GM12878 (cell line): ENCODE data around the gene SLC6A2. TPM values are rescaled to one million over a fixed set of nuclear protein-coding genes. Genes with fewer than 3 reads are reported as not detected.

Experiments used
- ATAC-seq: fragments of 200-7000 bp; cut with Tn5 transposase; 3 replicates; pipeline ENCODE4 v1.9.1; 2020; ENCODE audit warnings: mild to moderate bottlenecking, moderate library complexity
- BruUV-seq: library from RNA; stranded (reverse); fragments of 400-500 nt; replicated peaks from 2 replicates; lab custom pipeline; 2021; lab: Mats Ljungman, UMichigan
- CTCF ChIA-PET: fragments of 300-600 bp; sonication (Branson Sonifier 250); formaldehyde crosslinking; extraction: SDS; loops from one replicate; lab custom pipeline; 2021; ENCODE audit warnings: inconsistent platforms; lab: Yijun Ruan, JAX
- POLR2A ChIA-PET: fragments of 350-600 bp; formaldehyde crosslinking; extraction: SDS; loops from one replicate; lab custom pipeline; 2021; ENCODE audit warnings: inconsistent platforms; lab: Charles Lee
- RAD21 ChIA-PET: fragments of 300-600 bp; sonication (Branson Sonifier 250); formaldehyde crosslinking; loops from one replicate; lab custom pipeline; 2023; ENCODE audit warnings: antibody characterized with exemption; ENCODE audit not compliant: unreplicated experiment; lab: Charles Lee
- SMC1A ChIA-PET: fragments of 300-600 bp; sonication (Branson Sonifier 250); formaldehyde crosslinking; loops from one replicate; lab custom pipeline; 2023; ENCODE audit not compliant: unreplicated experiment, uncharacterized antibody; lab: Charles Lee
- DNase-seq: peaks from one replicate; pipeline ENCODE4 v3.0.0-alpha.2; 2011; ENCODE audit warnings: low read depth, low spot score
- FAIRE-seq: peaks from 3 replicates; lab custom pipeline; 2011; peaks lifted over from hg19 to GRCh38; lab: Jason Lieb, UNC
- H2AFZ ChIP-seq: 2 replicates; pipeline ENCODE4 v1.6.0; 2011; ENCODE audit warnings: low read depth, low read length, control low read depth; ENCODE audit not compliant: control insufficient read depth
- H3K27ac ChIP-seq: 2 replicates; pipeline ENCODE4 v1.5.1; 2011; ENCODE audit warnings: control low read depth; ENCODE audit not compliant: control insufficient read depth, insufficient read depth
- H3K27me3 ChIP-seq, 2 experiments: replicated peaks in 1 of 2; 2 replicates each; pipeline versions ENCODE4 v1.6.0 to v1.6.1; 2011; ENCODE audit warnings: low read length in 1 of 2; ENCODE audit not compliant: control insufficient read depth in 2 of 2, insufficient read depth in 2 of 2
- H3K36me3 ChIP-seq, 2 experiments: 2 replicates each; pipeline ENCODE4 v1.5.1; 2011; ENCODE audit warnings: low read length in 1 of 2; ENCODE audit not compliant: control insufficient read depth in 2 of 2, insufficient read depth in 2 of 2
- H3K4me1 ChIP-seq: 2 replicates; pipeline ENCODE4 v1.6.1; 2011; ENCODE audit warnings: mild to moderate bottlenecking, low read length, moderate library complexity, mixed read lengths; ENCODE audit not compliant: control insufficient read depth, insufficient read depth
- H3K4me2 ChIP-seq: 2 replicates; pipeline ENCODE4 v1.6.0; 2011; ENCODE audit warnings: control low read depth; ENCODE audit not compliant: control insufficient read depth, insufficient read depth
- H3K4me3 ChIP-seq: fragments of 200-600 bp; sonication (generic); 2 replicates; pipeline ENCODE4 v1.5.1; 2016
- H3K79me2 ChIP-seq: 2 replicates; pipeline ENCODE4 v1.6.0; 2011; ENCODE audit warnings: low read length; ENCODE audit not compliant: control insufficient read depth, insufficient read depth
- H3K9ac ChIP-seq: 2 replicates; pipeline ENCODE4 v1.8.0; 2011; ENCODE audit warnings: low read length, control low read depth, mixed read lengths; ENCODE audit not compliant: control insufficient read depth, insufficient read depth
- H3K9me3 ChIP-seq: replicated peaks from 3 replicates; pipeline ENCODE4 v1.5.1; 2011; ENCODE audit warnings: mild to moderate bottlenecking, low read length; ENCODE audit not compliant: control insufficient read depth, insufficient read depth
- H4K20me1 ChIP-seq: 2 replicates; pipeline ENCODE4 v1.6.0; 2011; ENCODE audit not compliant: control insufficient read depth, insufficient read depth
- BRCA1 ChIP-seq: IDR thresholded peaks from 2 replicates; pipeline ENCODE4 v1.6.1; 2011; ENCODE audit warnings: low read depth, low read length, improper control_type of control experiment
- CBX5 ChIP-seq: sonication (generic); IDR thresholded peaks from 2 replicates; pipeline ENCODE4 v1.6.1; 2016; ENCODE audit warnings: low read depth, moderate library complexity, mild to moderate bottlenecking, inconsistent platforms
- CHD2 ChIP-seq: IDR thresholded peaks from 2 replicates; pipeline ENCODE4 v1.6.1; 2011; ENCODE audit warnings: low read depth, low read length, improper control_type of control experiment, borderline replicate concordance
- DPF2 ChIP-seq: fragments of 450-650 bp; IDR thresholded peaks from 2 replicates; pipeline ENCODE4 v1.6.1; 2017; ENCODE audit warnings: mild to moderate bottlenecking
- KDM1A ChIP-seq: fragments of 200-600 bp; sonication (generic); IDR thresholded peaks from 2 replicates; pipeline ENCODE4 v1.6.1; 2016; ENCODE audit warnings: borderline replicate concordance
- MYB ChIP-seq: fragments of 150-350 bp; IDR thresholded peaks from 2 replicates; pipeline ENCODE4 v1.6.1; 2014; ENCODE audit warnings: mild to moderate bottlenecking, low read depth, low read length, borderline replicate concordance
- NBN ChIP-seq: fragments of 450-650 bp; IDR thresholded peaks from 2 replicates; pipeline ENCODE4 v1.6.1; 2016
- POLR2AphosphoS5 ChIP-seq: IDR thresholded peaks from 2 replicates; pipeline ENCODE4 v1.6.1; 2011; ENCODE audit warnings: mild to moderate bottlenecking, low read length, inconsistent platforms
- RB1 ChIP-seq: fragments of 450-650 bp; formaldehyde crosslinking; IDR thresholded peaks from 2 replicates; pipeline ENCODE4 v1.6.1; 2017; ENCODE audit warnings: mild to moderate bottlenecking, borderline replicate concordance
- RELA ChIP-seq: fragments of 450-650 bp; IDR thresholded peaks from 2 replicates; pipeline ENCODE4 v1.8.0; 2014; ENCODE audit warnings: borderline replicate concordance; ENCODE audit not compliant: partially characterized antibody
- RUNX3 ChIP-seq: IDR thresholded peaks from 2 replicates; pipeline ENCODE4 v1.6.1; 2012; ENCODE audit warnings: low read length, inconsistent platforms
- TBL1XR1 ChIP-seq: IDR thresholded peaks from 2 replicates; pipeline ENCODE4 v1.6.1; 2012; ENCODE audit warnings: low read depth, low read length, improper control_type of control experiment
- YBX1 ChIP-seq: fragments of 450-650 bp; IDR thresholded peaks from 2 replicates; pipeline ENCODE4 v1.6.1; 2016; ENCODE audit warnings: antibody characterized with exemption
- WGBS: methylation state at CpG from one replicate; pipeline ENCODE4 v1.1.6; 2016; ENCODE audit warnings: low lambda C conversion rate; ENCODE audit not compliant: insufficient replicate concordance, insufficient coverage; ENCODE audit errors: missing lambda C conversion rate; 5-methylcytosine and 5-hydroxymethylcytosine counted together
- in situ Hi-C: fragments of 300-500 bp; cut with MboI; formaldehyde crosslinking; loops from 9 replicates; pipeline ENCODE4 v1.14.3; 2018; ENCODE audit warnings: mixed read lengths
- intact Hi-C: fragments of 100-400 bp; cut with micrococcal nuclease; formaldehyde crosslinking; loops from one replicate; pipeline ENCODE4 v1.14.2; 2022; ENCODE audit not compliant: unreplicated experiment
- polyA plus RNA-seq, 11 experiments: library from polyadenylated mRNA; depleted of rRNA in 4 of 11; unstranded in 6 of 11; stranded (reverse) in 5 of 11; fragments of >200 nt; fragmentation: Nextera tagmentation in 4 of 11; fragmentation: Illumina TruSeq in 1 of 11; extraction: Ambion mirVana in 4 of 11; extraction: Trizol in 1 of 11; gene quantifications; 1 replicate in 1 of 11; 2 replicates in 10 of 11; pipeline versions ENCODE4 v1.2.1 to v1.2.3, GENCODE V29; 2011 to 2016; ENCODE audit warnings: inconsistent platforms in 2 of 11, missing spikeins in 2 of 11, low read depth in 1 of 11
- total RNA-seq, 4 experiments: library from RNA; depleted of rRNA in 3 of 4; stranded (reverse); fragments of >200 nt in 3 of 4; fragmentation: Illumina TruSeq in 1 of 4; extraction: Trizol in 1 of 4; gene quantifications; 2 replicates each; pipeline versions ENCODE4 v1.2.1 to v1.2.3, GENCODE V29; 2013 to 2021

The SLC6A2 gene
- total and polyA plus RNA-seq, 10 of the 15 experiments (the other 5 are each of a cell fraction or from before 2014, with no cell fraction given), result not detected

DNA sequence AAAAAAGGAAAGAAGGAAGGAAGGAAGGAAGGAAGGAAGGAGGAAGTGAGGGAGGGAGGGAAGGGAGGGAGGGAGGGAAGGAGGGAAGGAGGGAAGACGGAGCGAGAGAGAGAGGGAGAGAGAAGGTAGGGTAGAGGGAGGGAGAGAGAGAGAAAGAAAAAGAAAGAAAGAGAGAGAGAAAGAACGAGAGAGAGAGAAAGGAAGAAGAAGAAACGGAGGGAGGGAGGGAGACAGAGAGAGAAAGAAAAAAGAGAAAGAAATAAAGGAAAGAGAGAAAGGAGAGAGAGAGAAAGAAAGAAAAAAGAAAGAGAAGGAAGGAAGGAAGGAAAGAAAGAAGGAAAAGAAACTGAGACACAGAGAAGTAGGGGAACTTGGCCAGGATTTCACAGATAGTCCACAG, 8.4 kb upstream of the SLC6A2 start:
- BruUV-seq, result no TSS peak
- 10% methylated on average over 4 of the region's 4 CpGs for WGBS
- H2AFZ ChIP-seq, result no peak overlapping the region
- H3K27me3 ChIP-seq, result no peaks in the 10 kb centered on the region; a peak in 2 of 4 replicates
- ChIA-PET CTCF (interaction anchor here (1.4 kb wide), 1 partner anchor 182 kb away, joined by 3 read pairs; no protein-coding TSS in a partner anchor), POLR2A (no interaction called here), RAD21 (no interaction called here), SMC1A (no interaction called here)
- no peak overlapping the region for H3K9ac ChIP-seq
- no peak for TF ChIP-seq POLR2AphosphoS5
- no peak for TF ChIP-seq RELA
- TF ChIP-seq CHD2, result no peak
- TF ChIP-seq DPF2, result no peak
- no peak for TF ChIP-seq TBL1XR1
- no peak for TF ChIP-seq BRCA1
- no peak for TF ChIP-seq NBN
- no peak for TF ChIP-seq RUNX3
- TF ChIP-seq RB1, result no peak
- TF ChIP-seq MYB, result no peak
- no peak for TF ChIP-seq CBX5
- TF ChIP-seq YBX1, result no peak
- TF ChIP-seq KDM1A, result no peak
- H3K4me3 ChIP-seq, result no peak overlapping the region
- H3K4me1 ChIP-seq, result no peaks in the 10 kb centered on the region
- H3K4me2 ChIP-seq, result no peak overlapping the region
- no peaks in the 10 kb centered on the region for H3K9me3 ChIP-seq
- DNase-seq (no peak), ATAC-seq (no peak), FAIRE-seq (no peak)
- intact Hi-C loops, result no loop called here
- H4K20me1 ChIP-seq, result no peaks in the 10 kb centered on the region
- no peak overlapping the region for H3K27ac ChIP-seq
- no peaks in the 10 kb centered on the region for H3K36me3 ChIP-seq
- H3K79me2 ChIP-seq, result no peaks in the 10 kb centered on the region
- in situ Hi-C loops, result no loop called here
